Endothelial cell of umbilical vein (primary cell): ENCODE results near the gene TOP2A. TPM values are rescaled to one million over a fixed set of nuclear protein-coding genes. Genes with fewer than 3 reads are reported as not detected.

Experiments used
- BruUV-seq: library from RNA; stranded (reverse); fragments of 400-500 nt; replicated peaks from 2 replicates; lab custom pipeline; 2021; lab: Mats Ljungman, UMichigan
- CTCF ChIA-PET: fragments of 300-600, 350-600 bp; sonication (Branson Sonifier 250); formaldehyde crosslinking; loops from one replicate; lab custom pipeline; 2021; ENCODE audit warnings: antibody characterized with exemption, inconsistent platforms; lab: Charles Lee
- POLR2A ChIA-PET: fragments of 300-600, 350-600 bp; sonication (Branson Sonifier 250); formaldehyde crosslinking; loops from one replicate; lab custom pipeline; 2021; ENCODE audit warnings: antibody characterized with exemption, inconsistent platforms; lab: Charles Lee
- DNase-seq: peaks from one replicate; pipeline ENCODE4 v3.0.0-alpha.2; 2011; ENCODE audit warnings: low read depth, low spot score
- FAIRE-seq: peaks from 2 replicates; lab custom pipeline; 2011; peaks lifted over from hg19 to GRCh38; lab: Jason Lieb, UNC
- H2AFZ ChIP-seq: 2 replicates; pipeline ENCODE4 v1.6.0; 2012; ENCODE audit warnings: low read depth, low read length, control low read depth, inconsistent platforms
- H3K27ac ChIP-seq: 2 replicates; pipeline ENCODE4 v1.5.1; 2011; ENCODE audit warnings: low read depth, mild to moderate bottlenecking, control low read depth, low read length, moderate library complexity; ENCODE audit not compliant: insufficient read depth
- H3K27me3 ChIP-seq, 2 experiments: 2 replicates each; pipeline versions ENCODE4 v1.6.0 to v1.6.1; 2011; ENCODE audit warnings: low read length in 2 of 2, mixed read lengths in 1 of 2; ENCODE audit not compliant: control insufficient read depth in 2 of 2, insufficient read depth in 2 of 2
- H3K36me3 ChIP-seq, 2 experiments: 2 replicates in 1 of 2; 3 replicates in 1 of 2; pipeline ENCODE4 v1.5.1; 2011; ENCODE audit warnings: low read length in 2 of 2, mild to moderate bottlenecking in 1 of 2, moderate library complexity in 1 of 2; ENCODE audit not compliant: control insufficient read depth in 2 of 2, insufficient read depth in 2 of 2; ENCODE audit errors: extremely low read depth in 1 of 2
- H3K4me1 ChIP-seq: 3 replicates; pipeline ENCODE4 v1.5.1; 2011; ENCODE audit warnings: mild to moderate bottlenecking, low read length; ENCODE audit not compliant: control insufficient read depth, insufficient read depth; ENCODE audit errors: extremely low read depth
- H3K4me2 ChIP-seq: 2 replicates; pipeline ENCODE4 v1.6.1; 2011; ENCODE audit warnings: low read length, control low read depth, mixed read lengths; ENCODE audit not compliant: insufficient read depth
- H3K4me3 ChIP-seq, 3 experiments: fragments of 200-600 bp in 1 of 3; sonication (generic), shearing (Covaris generic) in 1 of 3; replicated peaks in 1 of 3; 2 replicates each; pipeline ENCODE4 v1.5.1; 2011 to 2016; ENCODE audit warnings: control low read depth in 3 of 3, low read length in 3 of 3, mild to moderate bottlenecking in 2 of 3, inconsistent platforms in 1 of 3, low read depth in 1 of 3, moderate library complexity in 1 of 3; ENCODE audit not compliant: insufficient read depth in 1 of 3
- H3K79me2 ChIP-seq: 2 replicates; pipeline ENCODE4 v1.6.0; 2012; ENCODE audit warnings: low read length, inconsistent platforms; ENCODE audit not compliant: control insufficient read depth, insufficient read depth
- H3K9ac ChIP-seq: replicated peaks from 2 replicates; pipeline ENCODE3; 2011; ENCODE audit warnings: low read length, control low read depth; ENCODE audit not compliant: insufficient read depth; ENCODE audit errors: extremely low read depth
- H3K9me1 ChIP-seq: replicated peaks from 3 replicates; pipeline ENCODE4 v1.6.0; 2011; ENCODE audit warnings: mild to moderate bottlenecking, low read length; ENCODE audit not compliant: control insufficient read depth, insufficient read depth; ENCODE audit errors: extremely low read depth
- H3K9me3 ChIP-seq: replicated peaks from 2 replicates; pipeline ENCODE4 v1.5.1; 2012; ENCODE audit warnings: low read length, inconsistent platforms; ENCODE audit not compliant: control insufficient read depth, insufficient read depth
- H4K20me1 ChIP-seq: replicated peaks from 2 replicates; pipeline ENCODE3; 2011; ENCODE audit warnings: mild to moderate bottlenecking, low read length; ENCODE audit not compliant: control insufficient read depth, insufficient read depth; ENCODE audit errors: extremely low read depth
- EZH2 ChIP-seq: IDR thresholded peaks from 2 replicates; pipeline ENCODE4 v1.6.1; 2012; ENCODE audit warnings: borderline replicate concordance, low read depth, mild to moderate bottlenecking, moderate library complexity, low read length, inconsistent platforms; ENCODE audit not compliant: severe bottlenecking
- FOS ChIP-seq: IDR thresholded peaks from 2 replicates; pipeline ENCODE4 v1.6.1; 2011; ENCODE audit warnings: mild to moderate bottlenecking, low read length, moderate library complexity, borderline replicate concordance; ENCODE audit not compliant: insufficient read depth
- GATA2 ChIP-seq: IDR thresholded peaks from 2 replicates; pipeline ENCODE4 v1.7.0; 2011; ENCODE audit warnings: low read depth, mild to moderate bottlenecking, moderate library complexity, mixed read lengths, low read length; ENCODE audit not compliant: insufficient read length, insufficient read depth
- JUN ChIP-seq: IDR thresholded peaks from 2 replicates; pipeline ENCODE4 v1.6.1; 2011; ENCODE audit warnings: borderline replicate concordance, low read depth; ENCODE audit not compliant: insufficient read length, insufficient read depth
- MYC ChIP-seq: IDR thresholded peaks from one replicate; pipeline ENCODE4 v1.6.1; 2011; ENCODE audit warnings: mild to moderate bottlenecking, low read depth, low read length
- POLR2A ChIP-seq: IDR thresholded peaks from 2 replicates; pipeline ENCODE4 v1.6.1; 2012; ENCODE audit warnings: low read depth, mild to moderate bottlenecking, control low read depth, low read length
- POLR2AphosphoS5 ChIP-seq: IDR thresholded peaks from 2 replicates; pipeline ENCODE4 v1.6.1; 2012; ENCODE audit warnings: low read depth, mild to moderate bottlenecking, control low read depth, low read length, moderate library complexity; ENCODE audit not compliant: insufficient read depth
- dilution Hi-C: fragments of 300-500 bp; cut with MboI; formaldehyde crosslinking; loops from one replicate; pipeline ENCODE4 v1.15.0; 2019; ENCODE audit warnings: low sequenced_read_pairs; ENCODE audit not compliant: extremely low pct_ligation_motif_present
- intact Hi-C: fragments of 100-400 bp; cut with micrococcal nuclease; formaldehyde crosslinking; loops from one replicate; pipeline ENCODE4 v1.10.0; 2022
- polyA plus RNA-seq, 4 experiments: library from polyadenylated mRNA; depleted of rRNA in 3 of 4; stranded (reverse) in 3 of 4; unstranded in 1 of 4; fragments of >200 nt; gene quantifications; 2 replicates each; pipeline versions ENCODE4 v1.2.1 to v1.2.3, GENCODE V29; 2011 to 2012; ENCODE audit warnings: missing spikeins in 1 of 4
- total RNA-seq: library from RNA; stranded (reverse); gene quantifications from 2 replicates; pipeline ENCODE4 v1.2.3, GENCODE V29; 2021
- TF ChIP-seq, protein P1 (sequence below), 2 donors: IDR thresholded peaks; 1 replicate in 1 of 2; 2 replicates in 1 of 2; pipeline ENCODE4 v1.5.1; 2011; ENCODE audit warnings: low read length in 2 of 2, mild to moderate bottlenecking in 2 of 2, moderate library complexity in 2 of 2, control low read depth in 1 of 2, inconsistent platforms in 1 of 2, low read depth in 1 of 2; ENCODE audit not compliant: insufficient read depth in 1 of 2; ENCODE audit errors: extremely low read depth in 1 of 2
- TF ChIP-seq, protein P2 (sequence below): IDR thresholded peaks from 2 replicates; pipeline ENCODE4 v1.6.1; 2011; ENCODE audit not compliant: insufficient read depth, insufficient read length

Gene TOP2A
- total and polyA plus RNA-seq, 2 donors (not counting 3 experiments of a cell fraction or from before 2014, with no cell fraction given) = 31.3 to 160 TPM

- Histone ChIP-seq H3K79me2 (peaks cover 8% of the 10 kb centered on the region), H3K27me3 (no peaks in the 10 kb centered on the region), H3K4me1 (no peaks in the 10 kb centered on the region), H3K9me3 (no peaks in the 10 kb centered on the region), H3K4me3 (no peak overlapping the region), H3K9ac (no peak overlapping the region), H3K36me3 (peaks cover 25 to 66% of the 10 kb centered on the region in 2 experiments), H3K27ac (no peak overlapping the region), H3K4me2 (no peak overlapping the region), H2AFZ (no peak overlapping the region), H3K9me1 (no peaks in the 10 kb centered on the region), H4K20me1 (no peaks in the 10 kb centered on the region)
- FAIRE-seq (no peak), DNase-seq (no peak)
- POLR2A ChIA-PET = interaction anchor here (0.9 kb wide), 2 partner anchors 39 to 77 kb away, joined by 3 to 4 read pairs; partner anchors contain the start of gene TOP2A
- TF ChIP-seq POLR2A (no peak), FOS (no peak), MYC (no peak), POLR2AphosphoS5 (no peak), GATA2 (no peak), EZH2 (no peak), JUN (no peak)
- TF ChIP-seq, protein P1, sequence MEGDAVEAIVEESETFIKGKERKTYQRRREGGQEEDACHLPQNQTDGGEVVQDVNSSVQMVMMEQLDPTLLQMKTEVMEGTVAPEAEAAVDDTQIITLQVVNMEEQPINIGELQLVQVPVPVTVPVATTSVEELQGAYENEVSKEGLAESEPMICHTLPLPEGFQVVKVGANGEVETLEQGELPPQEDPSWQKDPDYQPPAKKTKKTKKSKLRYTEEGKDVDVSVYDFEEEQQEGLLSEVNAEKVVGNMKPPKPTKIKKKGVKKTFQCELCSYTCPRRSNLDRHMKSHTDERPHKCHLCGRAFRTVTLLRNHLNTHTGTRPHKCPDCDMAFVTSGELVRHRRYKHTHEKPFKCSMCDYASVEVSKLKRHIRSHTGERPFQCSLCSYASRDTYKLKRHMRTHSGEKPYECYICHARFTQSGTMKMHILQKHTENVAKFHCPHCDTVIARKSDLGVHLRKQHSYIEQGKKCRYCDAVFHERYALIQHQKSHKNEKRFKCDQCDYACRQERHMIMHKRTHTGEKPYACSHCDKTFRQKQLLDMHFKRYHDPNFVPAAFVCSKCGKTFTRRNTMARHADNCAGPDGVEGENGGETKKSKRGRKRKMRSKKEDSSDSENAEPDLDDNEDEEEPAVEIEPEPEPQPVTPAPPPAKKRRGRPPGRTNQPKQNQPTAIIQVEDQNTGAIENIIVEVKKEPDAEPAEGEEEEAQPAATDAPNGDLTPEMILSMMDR (IDR thresholded peaks at IDR 0.05; ENCODE audit: extremely low read depth in 1 of 2, insufficient read depth in 1 of 2, low read depth in 1 of 2, low read length in 2 of 2) = no peak
- TF ChIP-seq, protein P2, sequence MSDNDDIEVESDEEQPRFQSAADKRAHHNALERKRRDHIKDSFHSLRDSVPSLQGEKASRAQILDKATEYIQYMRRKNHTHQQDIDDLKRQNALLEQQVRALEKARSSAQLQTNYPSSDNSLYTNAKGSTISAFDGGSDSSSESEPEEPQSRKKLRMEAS = no peak
- intact Hi-C loops (no loop called here), dilution Hi-C loops (no loop called here)
- CTCF ChIA-PET = interaction anchor here (1.0 to 3.0 kb wide), 8 partner anchors 9 to 154 kb away, joined by 3 to 19 read pairs (median 5); partner anchors contain the start of gene IGFBP4
- no TSS peak for BruUV-seq
Observed at GRCh38 chr17:40456396-40456951, 38.8 kb upstream of the TOP2A start.
